Epithelial cell of proximal tubule (primary cell): ENCODE measurements around the gene DENND2A. TPM values are rescaled to one million over a fixed set of nuclear protein-coding genes. Genes with fewer than 3 reads are reported as not detected.
"Not testable (repeated sequence)": the region's sequence is repeated elsewhere in the genome, so short reads cannot be mapped to it uniquely, and the experiment has no call there.

ENCODE experiments used
- DNase-seq: peaks from one replicate; pipeline ENCODE4 v3.0.0-alpha.2; 2011; ENCODE audit warnings: low read depth
- H3K4me3 ChIP-seq: 2 replicates; pipeline ENCODE4 v1.5.1; 2011; ENCODE audit warnings: low read depth, mild to moderate bottlenecking, low read length
- total RNA-seq: library from RNA; depleted of rRNA; stranded (reverse); fragments of >200 nt; gene quantifications from 2 replicates; pipeline ENCODE4 v1.2.3, GENCODE V29; 2015
- TF ChIP-seq, protein P1 (sequence below): conservative IDR thresholded peaks from 2 replicates; pipeline ENCODE4 v1.5.1; 2012; ENCODE audit warnings: low read depth, mild to moderate bottlenecking, low read length

The DENND2A gene
- total RNA-seq, 1 donor from 2014 or later = 27.6 TPM

DNA sequence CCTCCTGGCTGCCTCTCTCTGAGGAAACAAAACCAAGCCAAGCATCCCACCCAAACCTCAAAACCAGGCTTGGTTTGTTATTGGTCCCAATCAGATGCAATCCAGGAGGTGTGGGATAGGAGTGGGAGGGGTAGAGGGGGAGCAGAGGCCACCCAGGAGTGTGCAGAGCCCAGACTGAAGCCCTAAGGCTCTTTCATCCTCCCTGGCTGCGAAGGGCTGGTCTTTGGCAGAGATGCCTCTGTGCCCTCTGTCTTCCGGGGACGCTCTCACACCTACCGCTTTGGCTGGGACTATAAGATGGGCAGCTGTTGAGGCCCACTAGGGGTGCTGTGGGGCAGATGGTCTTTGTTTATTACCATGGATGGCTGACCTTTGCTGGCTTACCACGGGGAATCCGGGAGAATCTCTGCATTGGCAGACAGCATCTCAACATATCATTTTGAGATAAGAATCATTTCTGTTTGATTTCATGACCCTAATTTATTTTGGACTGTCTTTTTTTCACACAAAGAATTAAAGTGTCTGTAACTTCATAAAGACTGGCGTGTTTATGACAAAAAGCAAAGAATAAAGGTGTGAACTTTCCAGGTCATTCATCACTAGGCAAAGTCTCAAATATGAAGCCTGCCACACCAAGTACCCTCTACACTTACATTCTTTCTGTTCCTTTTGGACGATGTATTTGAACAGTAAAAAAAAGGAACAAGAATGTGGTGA lies 6.5 kb upstream of the DENND2A start:
- DNase-seq = no peak
- TF ChIP-seq, protein P1, sequence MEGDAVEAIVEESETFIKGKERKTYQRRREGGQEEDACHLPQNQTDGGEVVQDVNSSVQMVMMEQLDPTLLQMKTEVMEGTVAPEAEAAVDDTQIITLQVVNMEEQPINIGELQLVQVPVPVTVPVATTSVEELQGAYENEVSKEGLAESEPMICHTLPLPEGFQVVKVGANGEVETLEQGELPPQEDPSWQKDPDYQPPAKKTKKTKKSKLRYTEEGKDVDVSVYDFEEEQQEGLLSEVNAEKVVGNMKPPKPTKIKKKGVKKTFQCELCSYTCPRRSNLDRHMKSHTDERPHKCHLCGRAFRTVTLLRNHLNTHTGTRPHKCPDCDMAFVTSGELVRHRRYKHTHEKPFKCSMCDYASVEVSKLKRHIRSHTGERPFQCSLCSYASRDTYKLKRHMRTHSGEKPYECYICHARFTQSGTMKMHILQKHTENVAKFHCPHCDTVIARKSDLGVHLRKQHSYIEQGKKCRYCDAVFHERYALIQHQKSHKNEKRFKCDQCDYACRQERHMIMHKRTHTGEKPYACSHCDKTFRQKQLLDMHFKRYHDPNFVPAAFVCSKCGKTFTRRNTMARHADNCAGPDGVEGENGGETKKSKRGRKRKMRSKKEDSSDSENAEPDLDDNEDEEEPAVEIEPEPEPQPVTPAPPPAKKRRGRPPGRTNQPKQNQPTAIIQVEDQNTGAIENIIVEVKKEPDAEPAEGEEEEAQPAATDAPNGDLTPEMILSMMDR = peak; percentile 77
- H3K4me3 ChIP-seq = no peak overlapping the region

DNA sequence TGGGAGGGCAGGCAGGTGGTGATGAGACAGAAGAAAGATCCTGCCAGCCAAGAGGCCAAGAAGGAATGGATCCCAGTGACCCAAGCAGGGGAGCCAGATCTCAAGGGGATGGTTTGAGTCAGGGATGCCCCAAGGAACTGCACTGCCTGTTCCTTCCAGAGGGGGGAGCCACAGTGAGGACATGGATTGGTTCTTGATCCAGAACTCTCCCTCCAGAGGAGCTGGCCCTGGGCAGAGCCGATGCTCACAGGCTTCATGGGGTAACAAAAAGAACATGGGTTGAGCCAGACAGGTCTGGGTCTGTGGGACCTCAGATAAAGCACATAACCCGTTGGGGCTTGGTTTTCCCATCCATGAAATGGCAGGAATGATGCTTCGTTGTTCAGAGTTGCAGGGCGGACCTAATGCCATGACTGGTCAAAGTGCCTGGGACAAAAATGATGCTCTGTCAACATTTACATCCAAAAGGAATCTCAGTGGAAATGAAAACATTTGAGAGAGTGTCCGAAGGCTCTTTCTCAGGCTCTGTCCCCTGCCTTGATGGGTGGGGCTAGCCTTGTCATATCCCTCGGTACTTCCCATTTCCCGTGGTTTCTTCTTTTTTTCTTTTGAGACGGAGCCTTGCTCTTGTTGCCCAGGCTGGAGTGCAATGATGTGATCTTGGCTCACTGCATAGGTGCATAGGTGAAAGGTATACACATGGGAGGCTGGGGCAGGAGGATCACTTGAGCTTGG lies 4.7 kb upstream of the DENND2A start:
- TF ChIP-seq, protein P1 = peak; percentile 51
- no peak for DNase-seq
- H3K4me3 ChIP-seq = no peak overlapping the region

DNA sequence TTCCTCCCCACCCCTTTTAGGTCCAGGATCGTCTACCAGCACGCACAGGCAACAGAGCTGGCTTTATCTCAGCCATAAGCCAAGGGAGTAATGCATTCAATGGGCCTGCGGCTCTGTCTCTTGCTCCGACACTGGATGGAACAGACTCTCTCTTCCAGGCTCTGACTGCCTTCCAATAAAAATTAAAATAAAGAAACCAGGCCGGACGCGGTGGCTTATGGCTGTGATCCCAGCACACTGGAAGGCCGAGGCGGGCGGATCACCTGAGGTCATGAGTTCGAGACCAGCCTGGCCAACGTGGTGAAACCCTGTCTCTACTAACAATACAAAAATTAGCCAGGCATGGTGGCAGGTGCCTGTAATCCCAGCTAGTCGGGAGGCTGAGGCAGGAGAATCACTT lies 4.1 kb upstream of the DENND2A start:
- not testable (repeated sequence) for H3K4me3 ChIP-seq, DNase-seq

DNA sequence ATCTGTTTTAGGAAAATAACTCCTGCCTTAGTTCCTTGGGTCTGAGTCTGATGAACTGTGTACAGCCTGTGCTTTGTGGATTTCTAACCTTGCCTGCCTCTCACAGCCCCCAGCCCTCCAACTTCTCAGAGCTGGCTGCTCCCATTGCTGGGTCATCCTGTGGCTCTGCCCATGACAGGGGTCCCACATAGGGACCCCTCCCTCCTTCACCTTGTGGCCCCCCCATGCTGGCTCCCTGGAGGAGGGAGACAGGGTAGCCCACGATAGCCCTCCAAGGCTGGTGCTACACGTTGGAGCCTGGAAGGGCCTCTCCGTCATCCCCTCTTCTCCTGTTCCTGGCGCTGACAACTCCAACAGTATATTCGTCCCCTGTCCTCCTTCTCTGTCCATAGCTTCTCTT lies 2.8 kb upstream of the DENND2A start:
- no peak overlapping the region for H3K4me3 ChIP-seq
- TF ChIP-seq, protein P1 = no peak
- no peak for DNase-seq

DNA sequence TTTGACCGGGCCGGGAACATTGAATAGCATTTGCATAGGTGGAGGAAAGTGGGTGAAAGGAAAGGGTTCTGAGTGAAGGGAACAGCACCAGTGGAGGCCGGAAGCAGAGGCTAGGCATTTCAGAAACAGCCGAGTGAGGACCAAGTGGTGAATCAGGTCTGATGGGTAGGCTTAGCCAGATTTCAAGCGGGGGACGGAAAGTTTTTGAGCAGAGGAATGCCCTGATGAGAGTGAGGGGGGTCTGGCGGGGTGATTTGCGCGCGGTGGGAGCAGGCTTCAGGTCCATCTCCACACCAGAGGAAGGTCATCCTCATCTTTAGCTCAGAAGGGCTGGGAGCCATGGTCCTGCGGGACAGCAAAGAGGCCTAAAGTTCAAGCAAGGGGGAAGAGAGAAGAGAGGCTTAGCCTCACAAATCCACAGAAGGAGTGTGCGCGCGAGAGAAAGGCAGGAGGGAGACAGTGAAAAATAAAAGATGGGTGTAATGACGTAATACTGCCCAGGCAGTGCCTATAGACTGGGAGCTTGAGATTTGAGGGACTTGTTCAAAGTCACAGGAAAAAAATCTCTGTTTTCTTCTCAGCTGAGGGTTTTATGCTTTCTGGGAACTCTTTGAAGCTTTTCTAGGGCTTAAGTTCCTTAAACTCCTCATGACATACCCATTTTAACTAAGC lies 1.0 kb upstream of the DENND2A start:
- H3K4me3 ChIP-seq = peak overlapping the region; percentile 54
- no peak for DNase-seq
- TF ChIP-seq, protein P1 = no peak

DNA sequence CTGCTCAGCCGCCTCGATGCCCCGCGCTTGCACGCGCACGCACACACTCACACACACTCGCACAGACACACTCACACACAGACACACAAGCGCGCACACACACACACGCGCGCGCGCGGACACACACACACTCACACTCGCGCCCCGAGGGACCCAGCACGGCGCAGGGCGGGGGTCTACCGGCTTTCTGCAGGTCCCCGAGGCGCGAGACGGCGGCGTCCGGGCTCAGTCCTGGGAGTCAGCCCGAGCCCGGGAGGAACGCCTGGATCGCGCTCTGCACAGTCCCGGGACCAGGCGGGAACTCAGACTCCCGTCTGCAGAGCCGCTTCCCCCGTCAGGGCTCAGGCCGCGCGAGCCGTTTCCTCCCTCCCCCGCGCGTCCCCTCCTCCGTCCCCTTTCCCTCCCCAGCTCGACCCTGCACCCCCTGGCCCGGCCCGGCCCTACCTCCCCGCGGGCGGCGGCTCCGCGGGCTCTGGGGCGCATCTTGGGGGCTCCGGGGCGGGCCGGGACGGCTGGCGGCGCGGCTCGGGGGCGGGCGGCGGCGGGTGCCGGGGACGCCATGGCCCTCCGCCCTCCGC lies 464 bp downstream of the DENND2A start:
- peak overlapping the region; percentile 64 for H3K4me3 ChIP-seq
- no peak for DNase-seq
- TF ChIP-seq, protein P1 = no peak
